Activated CD8-positive, alpha-beta memory T cell treated with anti-CD3 and anti-CD28 coated beads, Interleukin-2, amount 50 U/mL, for 1 hour (primary cell): ENCODE measurements around the gene C6orf120.
"Not testable (repeated sequence)": the region's sequence is repeated elsewhere in the genome, so short reads cannot be mapped to it uniquely, and the experiment has no call there.

Source experiments
- DNase-seq: peaks from one replicate; pipeline ENCODE4 v3.0.0-alpha.2; 2020; ENCODE audit errors: extremely low read depth

C6orf120 gene

GRCh38 chr6:169684056-169684455 is 17.9 kb upstream of the C6orf120 start:
- DNase-seq: no peak

DNA sequence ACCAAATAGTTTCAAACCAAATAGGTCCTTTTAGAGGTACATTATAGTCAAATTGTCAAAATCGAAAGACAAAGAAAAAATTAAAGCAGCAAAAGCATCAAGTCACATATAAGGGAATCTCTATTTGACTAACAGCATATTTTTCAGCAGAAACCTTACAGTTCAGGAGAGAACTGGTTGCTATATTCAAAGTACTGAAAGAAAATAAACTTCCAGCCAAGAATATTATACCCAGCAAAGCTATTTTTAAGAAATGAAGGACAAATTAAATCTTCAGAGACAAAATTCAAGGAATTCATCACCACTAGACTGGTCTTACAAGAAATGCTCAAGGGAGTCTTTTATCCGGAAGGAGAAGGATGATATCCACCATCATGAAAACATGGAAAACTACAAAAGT is 16.1 kb upstream of the C6orf120 start:
- no peak for DNase-seq

- no peak for DNase-seq
Measured at GRCh38 chr6:169689287-169689686, 12.6 kb upstream of the C6orf120 start.

GRCh38 chr6:169691260-169691659 is 10.7 kb upstream of the C6orf120 start:
- DNase-seq: no peak

DNA sequence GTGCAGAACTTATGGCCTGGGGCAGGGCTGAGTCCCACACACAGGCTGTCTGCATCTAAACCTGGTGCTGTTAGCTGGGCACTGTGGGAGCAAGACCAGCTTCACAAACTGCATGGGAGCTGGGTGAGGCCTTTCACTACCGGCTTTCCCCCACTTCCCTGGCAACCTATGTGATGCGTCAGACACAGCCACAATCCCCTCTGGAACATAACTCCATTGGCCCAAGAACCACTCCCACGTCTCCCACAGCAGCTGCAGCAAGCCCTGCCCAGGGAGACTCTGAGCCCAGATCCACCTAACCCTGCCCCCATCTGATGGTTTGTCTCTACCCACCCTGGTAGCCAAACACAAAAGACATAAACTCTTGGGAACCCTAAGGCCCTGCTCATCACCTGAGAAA is 9.4 kb upstream of the C6orf120 start:
- no peak for DNase-seq

GRCh38 chr6:169695131-169695530 is 6.8 kb upstream of the C6orf120 start:
- no peak for DNase-seq

DNA sequence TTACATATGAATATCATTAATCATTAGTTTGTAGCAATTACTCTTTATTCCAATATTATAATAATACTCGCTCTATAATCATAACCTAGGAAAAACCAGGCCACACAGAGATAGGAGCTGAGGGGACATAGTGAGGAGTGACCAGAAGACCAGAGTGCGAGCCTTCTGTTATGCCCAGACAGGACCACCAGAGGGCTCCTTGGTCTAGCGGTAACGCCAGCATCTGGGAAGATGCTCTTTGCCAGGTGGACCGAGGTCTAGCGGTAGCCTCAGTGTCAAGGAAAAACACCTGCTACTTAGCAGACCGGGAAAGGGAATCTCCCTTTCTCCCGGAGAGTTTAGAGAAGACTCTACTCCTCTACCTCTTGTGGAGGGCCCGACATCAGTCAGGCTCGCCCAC is 4.8 kb upstream of the C6orf120 start:
- not testable (repeated sequence) for DNase-seq

DNA sequence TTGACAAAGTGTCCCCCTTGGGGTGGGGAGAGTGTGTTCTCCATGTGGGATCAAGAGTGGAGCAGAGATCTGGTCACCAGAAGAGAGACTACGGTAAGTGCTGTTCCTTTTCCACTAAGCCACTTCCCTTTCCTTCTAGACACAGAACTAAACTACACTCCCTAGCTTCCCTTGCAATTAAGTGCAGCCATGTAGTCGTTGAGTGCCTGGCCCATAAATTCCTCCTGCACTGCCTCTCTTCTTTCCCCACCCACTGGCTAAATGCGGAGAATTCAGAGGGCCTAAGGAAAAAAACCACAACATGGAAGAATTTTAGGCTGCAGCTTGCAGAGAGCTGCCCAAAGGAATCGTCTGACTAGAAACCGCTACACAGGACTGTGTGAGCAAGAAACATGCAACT is 1.6 kb upstream of the C6orf120 start:
- DNase-seq: no peak

DNA sequence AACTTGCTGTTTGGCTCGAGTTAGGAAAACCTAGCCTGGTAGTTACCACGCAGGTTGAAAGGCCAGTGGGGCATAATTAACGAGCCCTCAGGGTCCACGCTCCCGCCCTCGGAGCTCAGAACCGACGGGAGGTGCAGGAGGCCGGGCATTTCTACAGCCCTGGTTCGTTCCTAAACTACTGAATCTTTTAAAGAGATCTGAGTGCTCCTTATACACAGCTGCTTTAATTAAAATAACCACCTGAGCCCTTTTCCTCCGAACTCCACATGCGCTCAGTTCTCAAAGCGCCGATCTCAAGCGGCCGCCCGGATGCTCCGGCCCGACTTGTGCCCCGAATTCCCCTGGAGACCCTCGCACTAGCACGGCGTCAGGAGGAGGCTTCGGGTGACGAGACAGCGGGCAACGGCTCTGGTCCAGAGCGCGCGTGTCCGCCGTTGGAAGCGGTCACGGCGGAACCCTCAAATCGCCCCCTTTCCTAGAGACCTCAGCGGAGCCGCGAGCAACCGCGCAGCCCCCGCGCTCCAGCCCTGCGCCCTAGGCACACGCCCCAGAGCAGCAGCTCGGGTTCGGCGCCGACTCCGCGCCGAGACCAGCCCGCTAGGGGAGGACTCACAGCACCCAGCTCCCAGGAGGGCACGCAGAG is 494 bp upstream of the C6orf120 start:
- DNase-seq: no peak

DNA sequence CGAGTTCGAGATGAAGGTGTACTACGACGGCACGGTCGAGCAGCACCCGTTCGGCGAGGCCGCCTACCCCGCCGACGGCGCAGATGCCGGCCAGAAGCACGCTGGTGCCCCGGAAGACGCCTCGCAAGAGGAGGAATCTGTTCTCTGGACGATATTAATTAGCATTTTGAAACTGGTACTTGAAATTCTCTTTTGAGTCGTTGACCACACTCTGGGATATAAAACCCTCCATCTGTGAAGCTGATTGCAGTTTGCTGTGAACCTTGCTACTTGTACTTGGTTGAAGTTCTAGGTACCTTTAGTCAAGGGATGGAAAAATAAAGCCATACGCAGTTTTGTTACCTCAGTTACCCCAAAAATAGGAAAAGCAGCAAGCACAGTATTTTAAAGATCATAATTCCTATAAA is 917 bp downstream of the C6orf120 start:
- no peak for DNase-seq

DNA sequence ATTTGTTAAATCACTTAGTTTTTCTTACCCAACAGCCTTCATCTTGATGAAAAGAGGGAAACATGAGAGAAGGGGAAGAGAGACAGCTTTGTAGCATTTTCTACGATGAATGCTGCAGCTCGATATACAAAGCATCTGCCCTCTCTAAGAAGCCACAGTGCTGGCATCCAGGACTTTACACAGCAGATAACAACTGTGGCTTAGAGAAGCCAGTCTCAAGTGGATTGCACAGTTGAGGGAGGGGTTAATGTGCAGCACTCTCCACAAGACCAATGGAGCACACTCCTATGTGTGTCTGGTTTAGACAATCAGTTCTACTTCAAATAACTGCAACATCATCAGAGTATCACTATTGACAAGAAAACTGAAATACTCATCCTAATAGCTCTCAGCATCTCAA is 5.8 kb downstream of the C6orf120 start:
- no peak for DNase-seq

GRCh38 chr6:169709293-169709692 is 7.4 kb downstream of the C6orf120 start:
- DNase-seq: no peak

DNA sequence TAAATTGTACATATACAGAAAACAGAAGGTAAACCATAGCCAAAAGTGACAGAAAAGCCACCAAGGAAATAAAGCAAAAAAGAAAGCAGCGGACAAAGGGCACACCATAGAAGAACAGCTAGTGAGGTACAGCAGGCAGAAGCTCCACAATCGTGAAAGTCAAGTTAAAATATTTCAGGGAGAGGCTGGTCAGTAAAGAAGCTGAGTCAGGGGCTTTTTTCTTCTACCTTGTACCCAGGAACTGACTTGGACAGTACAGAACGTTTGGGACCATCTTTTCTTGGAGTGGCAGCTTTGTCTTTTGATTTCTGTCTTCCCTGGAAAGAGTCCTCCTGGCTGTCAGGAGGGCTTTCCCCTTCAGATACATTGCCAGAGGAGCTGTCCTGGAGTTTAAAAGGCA is 8.1 kb downstream of the C6orf120 start:
- DNase-seq: no peak

- DNase-seq: no peak
Measured at GRCh38 chr6:169714178-169714577, 12.3 kb downstream of the C6orf120 start.

GRCh38 chr6:169714595-169714994 is 12.7 kb downstream of the C6orf120 start:
- no peak for DNase-seq

GRCh38 chr6:169719117-169719516 is 17.2 kb downstream of the C6orf120 start:
- no peak for DNase-seq

DNA sequence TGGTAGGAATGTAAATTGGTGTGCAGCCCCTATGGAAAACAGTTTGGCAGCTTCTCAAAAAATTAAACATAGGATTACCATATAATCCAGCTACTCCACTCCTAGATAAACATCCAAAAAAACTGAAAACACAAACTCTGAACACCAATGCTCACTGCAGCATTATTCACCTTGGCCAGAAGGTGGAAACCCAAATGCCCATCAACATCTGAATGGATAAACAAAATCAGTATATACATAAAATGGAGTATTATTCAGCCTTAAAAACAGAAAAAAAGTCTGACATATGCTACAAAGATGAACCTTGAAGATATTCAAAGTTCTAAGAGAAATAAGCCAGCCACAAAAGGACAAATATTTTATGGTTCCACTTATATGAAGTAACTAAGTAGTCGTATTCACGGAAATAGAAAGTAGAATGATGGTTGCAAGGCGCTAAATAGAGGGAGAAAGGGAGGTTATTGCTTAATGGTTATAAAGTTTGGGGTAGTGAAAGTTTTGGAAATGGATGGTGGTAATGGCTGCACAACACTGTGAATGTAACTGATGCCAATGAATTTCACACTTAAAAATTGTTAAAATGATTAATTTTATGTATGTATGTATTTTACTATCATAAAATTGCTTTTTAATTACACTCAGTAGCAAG is 18.4 kb downstream of the C6orf120 start:
- no peak for DNase-seq

- no peak for DNase-seq
Measured at GRCh38 chr6:169722362-169723199, 20.7 kb downstream of the C6orf120 start.

DNA sequence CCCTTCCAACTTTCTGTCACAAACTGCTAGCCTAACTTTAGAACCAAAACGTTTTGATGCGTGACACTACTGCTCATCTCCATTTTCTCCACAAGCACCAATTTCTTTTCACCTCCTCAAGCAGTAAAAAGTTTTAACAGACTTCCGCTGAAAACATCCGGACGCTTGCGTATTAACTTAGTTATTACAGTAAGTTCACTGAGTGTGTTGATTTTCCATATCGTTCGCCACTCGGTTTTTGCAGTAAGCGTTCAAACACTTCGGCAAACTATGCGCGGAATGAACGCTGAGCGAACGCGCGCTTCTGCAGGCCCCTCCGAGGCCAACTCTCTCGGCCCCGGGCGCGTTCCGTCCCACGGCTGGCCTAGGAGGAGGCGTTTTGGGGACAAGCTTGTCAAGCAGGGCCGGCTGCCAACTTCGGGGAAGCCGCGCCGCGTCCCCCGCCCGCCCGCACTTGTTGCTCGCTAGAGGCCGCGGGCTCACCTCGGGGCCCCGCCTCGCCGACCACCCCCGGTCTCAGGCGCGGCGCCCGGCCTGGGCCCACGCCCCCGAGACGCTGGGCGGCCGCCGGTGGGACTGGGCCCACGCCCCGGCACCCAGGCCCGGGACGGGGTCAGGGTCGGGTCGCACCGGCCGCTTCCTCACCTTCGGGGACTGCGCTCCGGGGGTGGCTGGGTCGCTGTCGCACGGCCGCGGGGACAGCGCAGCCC is 21.4 kb downstream of the C6orf120 start:
- DNase-seq: no peak

DNA sequence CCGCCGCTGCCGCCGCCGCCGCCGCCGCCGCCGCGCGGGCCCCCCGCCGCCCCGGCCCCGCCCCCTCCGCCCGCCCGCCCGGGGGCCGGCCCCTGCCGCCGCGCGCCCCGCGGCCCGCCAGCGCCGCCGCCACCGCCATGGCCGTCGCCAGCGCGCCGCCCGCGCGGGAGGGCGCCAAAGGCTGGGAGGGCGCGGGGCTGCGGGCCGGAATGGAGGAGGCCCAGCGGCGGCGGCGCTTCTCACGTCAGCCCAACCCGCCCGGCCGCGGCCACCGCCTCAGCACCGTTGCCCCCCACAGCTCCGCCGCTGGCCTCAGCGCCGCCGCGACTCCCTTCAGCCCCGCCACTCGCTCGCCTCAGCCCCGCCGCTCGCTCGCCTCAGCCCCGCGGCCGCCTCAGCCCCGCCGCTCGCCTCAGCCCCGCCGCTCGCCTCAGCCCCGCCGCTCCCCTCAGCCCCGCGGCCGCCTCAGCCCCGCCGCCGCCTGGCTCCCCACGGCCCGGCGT is 22.1 kb downstream of the C6orf120 start:
- DNase-seq: no peak

- DNase-seq: no peak
Measured at GRCh38 chr6:169724494-169725124, 22.7 kb downstream of the C6orf120 start, which contains the start of gene PHF10. Gene PHF10 (minus strand): TSS chr6:169724500. CDS start chr6:169723931, 569 bp downstream.
